Pons (tissue), 1 donor: Measurements from ENCODE around the gene LAMA5.

Source experiments
- DNase-seq: peaks from one replicate; pipeline ENCODE4 v3.0.0-alpha.2; 2016; ENCODE audit warnings: low spot score

LAMA5 gene

GRCh38 chr20:62304331-62305148 lies 62.6 kb downstream of the LAMA5 start:
- DNase-seq, result no peak

- no peak for DNase-seq
These were observed 63.5 kb downstream of the LAMA5 start for GRCh38 chr20:62303340-62304226.

GRCh38 chr20:62303062-62303339 lies 64.1 kb downstream of the LAMA5 start:
- no peak for DNase-seq

GRCh38 chr20:62302341-62303061 lies 64.6 kb downstream of the LAMA5 start, which contains the start of gene ADRM1:
Gene ADRM1 (plus strand): TSS chr20:62302997. CDS start chr20:62303569, 572 bp downstream.
- peak; percentile 95 for DNase-seq

GRCh38 chr20:62301773-62302340 lies 65.3 kb downstream of the LAMA5 start:
- DNase-seq, result peak; percentile 91

- DNase-seq, result peak; percentile 57
These were observed 65.9 kb downstream of the LAMA5 start for GRCh38 chr20:62301111-62301668.

- no peak for DNase-seq
These were observed 66.8 kb downstream of the LAMA5 start for GRCh38 chr20:62300319-62300718.

GRCh38 chr20:62299666-62300236 lies 67.4 kb downstream of the LAMA5 start:
- DNase-seq, result no peak

GRCh38 chr20:62298577-62299249 lies 68.4 kb downstream of the LAMA5 start:
- no peak for DNase-seq

- DNase-seq, result no peak
These were observed 69.5 kb downstream of the LAMA5 start for GRCh38 chr20:62297449-62298227.

- DNase-seq, result no peak
These were observed 70.2 kb downstream of the LAMA5 start for GRCh38 chr20:62296724-62297448.

- no peak for DNase-seq
These were observed 72.6 kb downstream of the LAMA5 start for GRCh38 chr20:62294516-62294915.

- no peak for DNase-seq
These were observed 73.2 kb downstream of the LAMA5 start for GRCh38 chr20:62293946-62294345.

- no peak for DNase-seq
These were observed 73.9 kb downstream of the LAMA5 start for GRCh38 chr20:62293111-62293784.

GRCh38 chr20:62292108-62292507 lies 75.0 kb downstream of the LAMA5 start:
- no peak for DNase-seq

- DNase-seq, result no peak
These were observed 75.7 kb downstream of the LAMA5 start for GRCh38 chr20:62291251-62292066.

- DNase-seq, result no peak
These were observed 77.2 kb downstream of the LAMA5 start for GRCh38 chr20:62289898-62290297.

GRCh38 chr20:62289131-62289530 lies 78.0 kb downstream of the LAMA5 start:
- DNase-seq, result no peak
